Adrenal gland (tissue), 12 donors: ENCODE measurements around the gene PBX2. TPM values are rescaled to one million over a fixed set of nuclear protein-coding genes. Genes with fewer than 3 reads are reported as not detected.

ENCODE experiments used
- DNase-seq, 7 donors: peaks; one replicate each; pipeline ENCODE4 v3.0.0-alpha.2; 2019 to 2020
- H3K27ac ChIP-seq, 5 donors: fragments of 200-600 bp; sonication (generic) in 4 of 5; 1 replicate in 3 of 5; 2 replicates in 2 of 5; pipeline versions ENCODE4 v1.5.1 to v1.8.0; 2016 to 2020; ENCODE audit warnings: mild to moderate bottlenecking in 1 of 5
- H3K27me3 ChIP-seq: fragments of 200-600 bp; 2 replicates; pipeline ENCODE4 v1.8.0; 2021
- H3K36me3 ChIP-seq, 2 donors: fragments of 200-600 bp; replicated peaks in 1 of 2; 1 replicate in 1 of 2; 2 replicates in 1 of 2; pipeline versions ENCODE4 v1.5.1 to v1.8.0; 2018 to 2022
- H3K4me1 ChIP-seq, 2 donors: fragments of 200-600 bp; replicated peaks in 1 of 2; 1 replicate in 1 of 2; 2 replicates in 1 of 2; pipeline versions ENCODE4 v1.5.1 to v1.8.0; 2018 to 2021
- H3K4me3 ChIP-seq, 4 donors: fragments of 200-600 bp; sonication (generic) in 3 of 4; one replicate each; pipeline ENCODE4 v1.5.1; 2016 to 2018
- H3K9me3 ChIP-seq, 3 donors: fragments of 200-600 bp; sonication (generic) in 1 of 3; replicated peaks in 1 of 3; 1 replicate in 2 of 3; 2 replicates in 1 of 3; pipeline versions ENCODE4 v1.5.1 to v1.8.0; 2016 to 2021
- CTCF ChIP-seq, 6 experiments: fragments of 450-650 bp in 4 of 6; fragments of 200-600 bp in 2 of 6; sonication (generic) in 1 of 6; IDR thresholded peaks; 1 replicate in 5 of 6; 2 replicates in 1 of 6; pipeline versions ENCODE4 v1.5.1 to v1.8.0; 2016 to 2021; ENCODE audit warnings: antibody characterized with exemption in 6 of 6, mild to moderate bottlenecking in 2 of 6, moderate library complexity in 1 of 6
- POLR2A ChIP-seq, 2 donors: fragments of 450-650 bp; IDR thresholded peaks; one replicate each; pipeline ENCODE4 v1.6.1; 2017; ENCODE audit warnings: antibody characterized with exemption in 2 of 2, mild to moderate bottlenecking in 2 of 2, moderate library complexity in 1 of 2
- WGBS, 4 donors: extraction: QIAGEN DNeasy Blood & Tissue Kit in 2 of 4; methylation state at CpG; one replicate each; pipeline versions ENCODE4 v1.1.5 to v1.1.7; 2013 to 2017; 5-methylcytosine and 5-hydroxymethylcytosine counted together
- intact Hi-C, 2 donors: fragments of 100-400 bp; cut with DNase I; formaldehyde crosslinking; loops; one replicate each; pipeline versions ENCODE4 v1.14.1 to v1.15.0; 2022 to 2023
- polyA plus RNA-seq, 3 donors: library from polyadenylated mRNA; stranded (reverse); fragments of 200-250 nt in 2 of 3; fragments of 350-450 nt in 1 of 3; fragmentation: Illumina TruSeq in 1 of 3; extraction: RNeasy Lipid Tissue Mini Kit (QIAGEN cat#74804) in 1 of 3; gene quantifications; one replicate each; pipeline ENCODE4 v1.2.3, GENCODE V29; 2013 to 2014
- total RNA-seq, 9 donors: library from RNA; depleted of rRNA in 4 of 9; stranded (reverse); fragments of >200 nt in 4 of 9; fragments of 120-200 nt in 1 of 9; fragmentation: NEBNext Ultra II Directional in 1 of 9; extraction: Animal tissue kit (Norgen Biotek cat#: 25700) in 1 of 9; gene quantifications; one replicate each; pipeline versions ENCODE4 v1.1.0 to v1.2.4, GENCODE V29; 2013 to 2023
- donor health status: healthy with polysubstance abuse.
- donor health status: Bipolar disorder and iron deficiency.
- donor health status: DM: yes; HTN: yes; CAD: no.
- donor health status: DM: no; HTN: no; CAD: no.
- donor health status: DM: no; HTN: no; CAD: no.
- donor health status: DM: yes; HTN: yes; CAD: no.

Gene PBX2
- total and polyA plus RNA-seq, 12 donors: 34.4 to 211 (median 61.3) TPM

- H3K9me3 ChIP-seq: no peaks in the 10 kb centered on the region
- H3K27ac ChIP-seq: peak overlapping the region; percentile 2 to 94 (median 86)
- peaks cover 0 to 20% of the 10 kb centered on the region in 2 donors for H3K36me3 ChIP-seq
- TF ChIP-seq POLR2A (IDR thresholded peaks at IDR 0.05): peak in 1 of 2 donors; percentile 21
- no peak for TF ChIP-seq CTCF (IDR thresholded peaks at IDR 0.05)
- no peaks in the 10 kb centered on the region for H3K27me3 ChIP-seq
- peak; percentile 34 to 76 (median 51) for DNase-seq
- intact Hi-C loops: no loop called here
- peak overlapping the region in 2 of 4 donors; percentile 66 to 89 for H3K4me3 ChIP-seq
- 18 to 26% (median 22%) methylated on average over 32 to 35 of the region's 35 CpGs for WGBS, 4 donors
- peaks cover 14 to 20% of the 10 kb centered on the region in 2 donors for H3K4me1 ChIP-seq
These were observed 37.0 kb downstream of the PBX2 start for GRCh38 chr6:32152769-32153563.

- Histone ChIP-seq H3K4me1 (peaks cover 14 to 20% of the 10 kb centered on the region in 2 donors), H3K27me3 (no peaks in the 10 kb centered on the region), H3K9me3 (no peaks in the 10 kb centered on the region), H3K27ac (peak within 1 kb of the TSS in 4 of 5 donors; percentile 78 to 94 (median 87)), H3K36me3 (peaks cover 0 to 12% of the 10 kb centered on the region in 2 donors), H3K4me3 (peak within 1 kb of the TSS in 2 of 4 donors; percentile 66 to 89)
- WGBS, 4 donors: 27 to 39% (median 31%) methylated on average over 12 to 18 of the region's 24 CpGs
- no peak for TF ChIP-seq CTCF (IDR thresholded peaks at IDR 0.05)
- intact Hi-C loops: no loop called here
- DNase-seq: no peak
These were observed 37.9 kb downstream of the PBX2 start, which contains the start of gene PRRT1 for GRCh38 chr6:32151863-32152768. PRRT1 (minus strand) TSS chr6:32151939; CDS start chr6:32151827, 112 bp downstream.

DNA sequence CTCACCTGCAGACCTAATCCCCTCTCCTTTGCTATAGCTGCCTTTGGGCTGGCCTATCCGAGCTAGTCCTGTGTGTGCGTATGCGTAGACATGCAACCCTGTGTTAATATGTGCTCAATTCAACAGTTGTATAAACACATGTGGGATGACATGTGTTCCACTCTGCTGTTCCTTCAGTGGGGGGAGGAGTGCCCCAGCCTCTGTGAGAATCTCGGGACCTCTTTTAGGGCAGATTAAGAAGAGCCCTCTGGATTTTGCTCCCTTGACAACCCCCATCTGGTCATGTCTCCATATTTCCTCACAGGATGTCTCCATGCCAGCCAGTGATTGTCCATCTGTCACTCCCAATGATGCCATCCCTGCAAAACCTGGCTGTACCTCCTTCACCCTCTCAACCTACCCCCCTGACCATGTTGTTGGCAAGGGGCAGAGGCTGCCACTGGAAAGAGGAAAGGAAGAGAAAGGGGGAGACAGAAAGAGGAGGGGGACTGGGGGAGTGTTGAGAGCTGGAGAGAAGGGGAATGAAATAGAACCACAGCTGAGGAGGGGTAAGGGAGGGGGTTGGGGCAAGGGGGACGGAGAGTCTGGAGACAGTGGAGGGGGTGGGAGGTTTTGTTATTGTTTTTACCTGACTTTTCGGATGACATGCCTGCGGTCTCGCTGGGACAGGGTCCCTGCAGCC is 38.7 kb downstream of the PBX2 start:
- H3K4me1 ChIP-seq: peaks cover 14 to 20% of the 10 kb centered on the region in 2 donors
- TF ChIP-seq POLR2A (IDR thresholded peaks at IDR 0.05): no peak
- no peak for TF ChIP-seq CTCF (IDR thresholded peaks at IDR 0.05)
- WGBS, 4 donors: 43 to 62% (median 50%) methylated on average over 5 to 8 of the region's 8 CpGs
- peak overlapping the region in 2 of 5 donors; percentile 30 to 54 for H3K27ac ChIP-seq
- H3K36me3 ChIP-seq: peaks cover 0 to 5% of the 10 kb centered on the region in 2 donors
- intact Hi-C loops: no loop called here
- no peak for DNase-seq
- H3K27me3 ChIP-seq: no peaks in the 10 kb centered on the region
- peak overlapping the region in 1 of 4 donors; percentile 51 for H3K4me3 ChIP-seq
- H3K9me3 ChIP-seq: no peaks in the 10 kb centered on the region
